Smooth muscle cell of trachea (primary cell): ENCODE measurements around the gene PCDHA9. TPM values are rescaled to one million over a fixed set of nuclear protein-coding genes. Genes with fewer than 3 reads are reported as not detected.

Source experiments
- total RNA-seq: library from RNA; depleted of rRNA; stranded (reverse); fragments of >200 nt; gene quantifications from 2 replicates; pipeline ENCODE4 v1.2.1, GENCODE V29; 2014

PCDHA9 gene
- total RNA-seq, 1 donor from 2014 or later = under 0.01 TPM

Other genes with a start within 250 kb of the PCDHA9 start
- 0.44 and 0.50 TPM in 2 replicates for gene CD14, start 215.2 kb upstream of the PCDHA9 start, total RNA-seq
- gene TMCO6, start 208.9 kb upstream of the PCDHA9 start, total RNA-seq = 9.3 and 12.5 TPM in 2 replicates
- gene NDUFA2, start 200.8 kb upstream of the PCDHA9 start, total RNA-seq = 45.8 and 46.8 TPM in 2 replicates
- gene IK, start 200.6 kb upstream of the PCDHA9 start, total RNA-seq = 93.3 and 136 TPM in 2 replicates
- gene WDR55, start 183.5 kb upstream of the PCDHA9 start, total RNA-seq = 34.9 and 36.7 TPM in 2 replicates
- 0.17 and 0.29 TPM in 2 replicates for gene DND1, start 174.8 kb upstream of the PCDHA9 start, total RNA-seq
- 70.6 and 73.6 TPM in 2 replicates for gene HARS1, start 157.0 kb upstream of the PCDHA9 start, total RNA-seq
- gene HARS2, start 156.9 kb upstream of the PCDHA9 start, total RNA-seq = 32.7 and 40.9 TPM in 2 replicates
- 51.1 and 72.0 TPM in 2 replicates for gene ZMAT2, start 147.9 kb upstream of the PCDHA9 start, total RNA-seq
- under 0.01 TPM in 1 of 2 replicates, not detected in the other for gene PCDHA1, start 62.2 kb upstream of the PCDHA9 start, total RNA-seq
- gene PCDHA2, start 53.5 kb upstream of the PCDHA9 start, total RNA-seq = 0.17 TPM in 1 of 2 replicates, not detected in the other
- gene PCDHA3, start 47.3 kb upstream of the PCDHA9 start, total RNA-seq = 0.15 and 0.17 TPM in 2 replicates
- gene PCDHA4, start 41.3 kb upstream of the PCDHA9 start, total RNA-seq = 0.29 and 0.33 TPM in 2 replicates
- under 0.01 TPM in 1 of 2 replicates, not detected in the other for gene PCDHA5, start 26.8 kb upstream of the PCDHA9 start, total RNA-seq
- gene PCDHA6, start 20.4 kb upstream of the PCDHA9 start, total RNA-seq = 0.44 and 0.50 TPM in 2 replicates
- 0.29 and 0.66 TPM in 2 replicates for gene PCDHA7, start 14.1 kb upstream of the PCDHA9 start, total RNA-seq
- gene PCDHA8, start 7.2 kb upstream of the PCDHA9 start, total RNA-seq = under 0.01 and 0.15 TPM in 2 replicates
- gene PCDHA10, start 7.5 kb downstream of the PCDHA9 start, total RNA-seq = under 0.01 and 0.17 TPM in 2 replicates
- gene PCDHA11, start 20.6 kb downstream of the PCDHA9 start, total RNA-seq = 0.29 and 0.50 TPM in 2 replicates
- gene PCDHA12, start 26.9 kb downstream of the PCDHA9 start, total RNA-seq = under 0.01 TPM in 1 of 2 replicates, not detected in the other
- under 0.01 TPM in 2 replicates for gene PCDHA13, start 33.7 kb downstream of the PCDHA9 start, total RNA-seq
- gene PCDHAC1, start 77.9 kb downstream of the PCDHA9 start, total RNA-seq = under 0.01 TPM in 2 replicates
- gene PCDHAC2, start 118.1 kb downstream of the PCDHA9 start, total RNA-seq = under 0.01 TPM in 1 of 2 replicates, not detected in the other
- not detected in 2 replicates for gene PCDHB1, start 203.0 kb downstream of the PCDHA9 start, total RNA-seq
- 0.58 and 3.0 TPM in 2 replicates for gene PCDHB2, start 246.2 kb downstream of the PCDHA9 start, total RNA-seq